Fibroblast of skin of scalp (primary cell): ENCODE results near the gene NMNAT3.
"Not testable (repeated sequence)": the region's sequence is repeated elsewhere in the genome, so short reads cannot be mapped to it uniquely, and the experiment has no call there.

ENCODE experiments used
- DNase-seq: peaks from one replicate; pipeline ENCODE4 v3.0.0-alpha.2; 2013

NMNAT3 gene

DNA sequence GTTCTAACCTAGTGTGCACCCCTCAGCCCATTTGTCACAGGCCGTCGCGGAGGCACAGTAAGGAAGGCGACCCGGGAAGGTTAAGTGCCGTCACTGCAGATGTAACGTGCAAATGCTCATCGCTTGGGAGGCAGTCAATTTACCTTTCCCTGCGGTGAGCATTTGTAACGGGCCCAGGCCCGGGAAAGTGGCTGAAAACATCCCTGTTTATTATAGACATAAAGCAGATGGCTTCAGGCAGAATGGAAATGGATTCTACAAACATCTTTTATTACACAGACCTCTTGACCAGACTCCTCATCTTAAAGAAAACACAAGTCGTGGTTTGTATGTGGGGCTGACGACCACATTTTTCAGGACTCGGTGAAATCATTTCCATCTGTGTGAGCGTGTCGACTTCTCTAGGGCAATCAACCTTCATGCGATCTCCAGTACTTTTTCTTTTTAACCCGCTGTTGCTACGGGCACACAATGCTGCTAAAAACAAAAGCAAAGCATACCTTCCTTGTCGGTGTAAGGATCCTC lies 43.6 kb downstream of the NMNAT3 start:
- peak; percentile 4 for DNase-seq

DNA sequence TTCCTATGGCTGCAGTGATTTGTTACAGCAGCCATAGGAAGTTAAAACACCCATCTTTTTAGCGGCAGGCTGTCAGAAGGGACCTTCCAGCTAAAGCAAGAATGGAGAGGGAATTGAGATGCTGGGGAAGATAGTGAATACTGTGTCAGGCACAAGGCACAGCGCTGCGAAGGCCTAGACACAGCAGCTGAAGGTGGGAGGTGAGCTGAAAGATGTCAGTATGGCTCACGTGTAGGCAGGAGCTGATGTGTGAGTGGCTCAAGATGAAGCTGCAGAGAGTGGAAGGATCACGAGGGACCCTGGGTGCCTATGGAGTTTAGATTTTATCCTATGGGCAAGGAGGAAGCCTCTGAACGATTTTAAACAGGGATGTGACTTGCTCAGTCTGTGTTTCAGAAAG lies 44.3 kb downstream of the NMNAT3 start:
- DNase-seq, result no peak

DNA sequence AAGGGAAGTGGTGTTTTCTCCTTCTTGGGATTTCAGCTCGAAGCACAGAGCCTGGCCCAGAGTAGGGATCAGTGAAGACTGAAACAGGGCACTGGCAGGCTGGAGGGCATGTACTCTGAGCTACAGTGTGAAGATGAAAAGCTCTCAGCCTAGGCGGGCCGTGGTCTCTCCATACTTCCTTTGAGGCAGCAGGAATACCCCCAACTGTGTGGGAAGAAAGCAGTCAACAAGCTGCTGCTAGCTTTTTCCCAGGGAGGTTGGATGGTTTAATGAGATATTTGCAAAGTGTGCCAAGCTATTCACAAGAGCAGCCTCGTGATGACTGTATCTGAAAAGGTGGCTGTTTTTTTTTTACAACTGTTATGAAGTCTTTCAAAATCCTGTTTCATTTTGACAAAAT lies 47.2 kb downstream of the NMNAT3 start:
- DNase-seq, result no peak

DNA sequence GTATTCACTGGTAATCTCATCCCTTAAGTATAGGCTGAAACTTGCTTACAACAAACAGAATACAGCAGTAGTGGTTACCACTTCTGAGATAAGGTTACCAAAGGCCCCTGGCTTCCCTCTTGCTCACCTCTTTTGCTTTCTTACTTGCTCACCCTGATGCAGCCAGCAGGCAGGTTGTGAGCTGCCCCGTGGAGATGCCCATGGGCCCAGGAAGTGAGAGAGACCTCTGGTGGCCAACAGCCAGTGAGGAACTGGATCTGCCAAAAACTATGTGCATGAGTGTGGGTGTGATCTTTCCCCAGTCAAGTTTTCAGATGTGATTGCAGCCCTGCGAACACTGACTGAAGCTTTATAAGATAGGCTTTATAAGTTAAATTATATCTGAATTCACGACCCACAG lies 48.7 kb downstream of the NMNAT3 start:
- DNase-seq, result peak; percentile 26

DNA sequence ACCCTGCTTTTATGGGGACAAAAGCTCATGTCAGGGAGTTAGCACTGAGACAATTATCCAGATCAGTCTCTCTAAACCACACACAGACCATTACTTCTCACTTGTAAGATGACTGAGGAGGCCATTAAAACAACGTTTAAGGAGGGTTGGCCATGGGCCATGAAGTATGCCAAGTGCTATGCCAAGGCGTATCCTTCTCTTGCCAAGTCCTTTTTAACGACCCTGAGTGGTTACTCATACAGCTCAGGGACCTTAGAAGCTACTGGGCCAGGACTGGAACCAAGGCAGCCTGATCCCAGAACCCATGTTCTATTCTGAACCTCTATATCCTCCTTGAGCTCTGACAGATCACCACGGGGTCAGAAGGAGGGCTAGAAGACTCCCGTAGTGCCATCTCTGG lies 50.0 kb downstream of the NMNAT3 start:
- DNase-seq, result no peak

DNA sequence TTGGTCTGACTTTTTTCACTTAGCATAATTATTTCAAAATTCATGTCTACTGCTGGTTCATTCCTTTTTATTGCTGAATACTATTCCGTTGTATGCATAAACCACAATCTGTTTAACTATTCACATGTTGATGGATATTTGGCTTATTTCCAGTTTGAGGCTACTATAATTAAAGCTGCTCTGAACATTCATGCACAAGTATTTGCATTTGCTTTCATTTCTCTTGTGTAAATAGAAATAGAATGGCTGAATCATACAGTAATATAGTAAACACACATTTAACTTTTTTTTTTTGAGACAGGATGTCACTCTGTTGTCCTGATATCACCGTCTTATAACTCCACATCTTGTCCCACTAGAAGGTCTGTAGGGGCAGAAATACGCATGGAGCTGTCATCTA lies 57.3 kb downstream of the NMNAT3 start:
- DNase-seq, result no peak

DNA sequence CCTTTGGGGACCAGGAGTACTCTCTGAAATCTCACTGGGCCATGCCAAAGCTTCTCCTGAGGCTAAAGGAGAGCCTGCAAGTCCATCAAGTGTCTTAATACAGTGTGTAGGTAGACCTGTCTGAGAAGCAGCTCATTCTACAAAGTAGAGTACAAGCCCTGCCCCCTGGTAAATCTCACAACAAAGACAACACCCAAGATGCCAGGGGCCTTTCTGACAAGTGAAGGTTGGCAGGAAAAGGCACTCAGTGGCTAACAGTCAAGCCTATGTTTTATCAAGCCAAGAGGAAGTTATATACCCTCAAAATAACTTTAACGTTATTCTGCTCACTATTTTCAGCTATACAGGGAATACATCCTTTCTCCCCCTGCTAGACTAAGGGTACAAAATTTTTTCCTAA lies 58.3 kb downstream of the NMNAT3 start:
- no peak for DNase-seq

DNA sequence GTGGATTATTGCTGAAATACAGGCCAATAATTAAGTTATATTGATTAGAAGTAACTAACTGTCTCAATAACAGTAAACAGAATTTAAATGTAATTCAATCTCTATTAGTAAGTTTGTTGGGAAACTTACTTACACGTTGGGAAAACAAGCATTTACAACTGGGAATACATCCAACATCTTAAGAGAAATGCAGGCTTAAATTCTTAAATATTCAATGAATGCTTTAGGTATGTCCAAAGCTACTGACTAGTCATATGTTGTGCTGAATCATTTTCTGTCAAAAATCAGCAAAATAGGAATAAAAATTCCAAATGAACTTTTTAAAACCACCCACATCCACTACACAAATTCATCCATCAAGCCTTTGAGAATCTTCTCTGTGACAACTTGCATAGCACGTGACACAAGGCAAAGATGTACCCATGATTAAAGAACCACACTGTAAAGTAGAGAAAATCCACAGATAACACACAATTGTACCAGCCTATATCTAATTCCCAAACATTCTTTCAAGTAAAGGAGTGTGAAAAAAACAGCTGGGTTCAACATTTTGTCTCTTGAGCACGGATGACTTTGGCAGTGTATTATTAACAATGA lies 60.0 kb downstream of the NMNAT3 start:
- DNase-seq, result peak; percentile 4

DNA sequence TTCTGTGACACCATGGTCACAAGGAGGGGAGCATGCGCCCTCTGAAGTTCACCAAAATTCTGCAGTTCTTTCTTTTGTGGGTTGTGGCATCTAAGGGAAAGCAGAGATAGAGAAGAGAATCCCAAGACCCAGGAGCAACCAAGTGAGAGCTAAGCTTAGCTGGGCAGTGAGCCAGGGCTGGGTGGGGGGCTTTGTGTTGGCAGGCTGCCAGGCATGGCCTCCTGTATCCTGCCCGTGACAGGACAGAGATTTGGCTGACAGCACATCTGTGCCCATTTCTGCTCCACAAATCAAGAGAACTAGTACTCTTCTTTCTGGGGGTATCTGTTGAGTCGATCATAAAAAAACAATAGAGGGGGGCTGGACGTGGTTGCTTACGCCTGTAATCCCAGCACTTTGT lies 66.2 kb downstream of the NMNAT3 start:
- DNase-seq, result no peak

DNA sequence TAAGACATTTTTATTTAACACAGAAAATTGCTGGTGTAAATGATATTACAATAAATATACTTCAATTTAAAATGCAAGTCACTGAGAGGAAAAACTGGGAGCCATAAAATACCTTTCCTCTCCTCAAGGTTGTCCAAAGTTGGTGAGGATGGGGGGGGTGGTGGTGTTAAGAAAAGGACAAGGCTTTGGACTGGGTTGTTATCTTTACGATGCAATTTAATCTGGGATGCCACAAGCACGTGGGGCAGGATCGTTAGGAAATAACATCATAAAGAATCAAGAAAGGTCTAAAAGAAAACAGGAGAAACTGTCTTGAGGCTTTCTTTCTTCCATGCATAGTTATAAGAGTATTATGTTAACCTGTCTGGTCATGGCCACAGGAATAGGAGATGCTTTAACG lies 66.9 kb downstream of the NMNAT3 start:
- DNase-seq, result no peak

DNA sequence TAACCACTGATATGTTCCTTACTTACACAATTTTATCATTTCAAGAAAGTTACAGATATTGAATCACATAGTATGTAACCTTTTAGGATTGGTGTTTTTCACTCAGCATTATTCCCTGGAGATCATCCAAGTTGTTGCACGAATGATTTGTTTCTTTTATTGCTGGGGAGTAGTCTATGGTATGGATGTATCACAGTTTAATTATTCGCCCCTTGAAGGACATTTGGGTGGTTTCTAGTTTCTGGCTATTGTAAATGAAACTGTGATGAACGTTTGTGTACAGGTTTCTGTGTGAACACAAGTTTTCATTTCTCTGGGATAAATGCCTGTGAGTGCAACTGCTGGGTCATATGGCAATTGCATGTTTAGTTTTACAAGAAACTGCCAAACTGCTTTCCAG lies 68.8 kb downstream of the NMNAT3 start:
- DNase-seq, result no peak

DNA sequence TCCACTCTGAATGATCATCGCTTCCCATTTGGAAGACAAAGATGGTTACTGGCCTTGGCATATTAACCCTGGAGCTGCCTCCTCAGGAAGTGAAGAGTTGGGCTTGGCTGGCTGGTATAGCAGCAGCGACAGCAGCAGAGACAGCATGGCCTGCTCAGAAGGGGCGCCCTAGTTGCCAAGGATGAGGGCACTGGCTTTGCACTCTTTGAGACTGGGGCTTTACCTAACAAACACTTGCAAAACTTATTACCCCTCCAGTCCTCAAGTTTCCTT lies 69.7 kb downstream of the NMNAT3 start:
- DNase-seq, result no peak

DNA sequence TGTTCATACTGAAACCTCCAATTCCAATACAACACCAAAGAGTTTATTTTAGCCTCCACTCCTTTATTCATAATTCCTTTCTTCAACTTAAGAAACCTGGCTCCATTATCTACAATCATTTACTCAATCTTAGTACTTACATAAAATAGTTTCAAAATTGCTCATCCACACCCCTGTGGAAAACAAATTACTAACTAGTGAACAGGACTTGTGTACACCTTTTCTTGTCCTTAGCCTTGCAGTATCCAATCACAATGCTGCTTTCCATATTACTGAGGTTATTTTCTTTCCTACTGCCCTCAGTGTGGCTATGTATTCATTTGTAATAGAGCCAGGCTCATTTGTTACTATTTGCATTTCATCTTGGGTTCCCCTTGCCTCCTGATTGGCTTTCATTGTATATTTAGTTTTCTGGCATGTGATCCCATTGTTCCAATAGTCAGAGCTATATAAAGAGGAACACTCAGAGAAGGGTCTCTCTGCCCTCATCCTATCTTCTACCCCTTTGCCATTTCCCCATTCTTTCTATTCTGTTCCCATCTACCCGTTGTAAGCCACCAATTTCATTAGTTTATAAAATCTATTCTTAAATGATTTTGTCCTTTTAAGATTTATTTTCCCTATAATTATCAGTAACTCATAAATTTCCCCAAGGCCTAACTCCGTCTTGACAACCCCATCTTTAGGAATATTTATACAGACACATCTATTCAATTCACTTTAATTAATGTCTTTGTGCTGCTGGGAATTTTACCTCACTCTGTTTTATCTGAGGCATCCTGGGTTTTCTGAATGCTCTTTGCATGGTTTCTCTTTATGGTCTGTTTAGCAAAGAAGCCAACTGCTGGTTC lies 70.3 kb downstream of the NMNAT3 start:
- no peak for DNase-seq

DNA sequence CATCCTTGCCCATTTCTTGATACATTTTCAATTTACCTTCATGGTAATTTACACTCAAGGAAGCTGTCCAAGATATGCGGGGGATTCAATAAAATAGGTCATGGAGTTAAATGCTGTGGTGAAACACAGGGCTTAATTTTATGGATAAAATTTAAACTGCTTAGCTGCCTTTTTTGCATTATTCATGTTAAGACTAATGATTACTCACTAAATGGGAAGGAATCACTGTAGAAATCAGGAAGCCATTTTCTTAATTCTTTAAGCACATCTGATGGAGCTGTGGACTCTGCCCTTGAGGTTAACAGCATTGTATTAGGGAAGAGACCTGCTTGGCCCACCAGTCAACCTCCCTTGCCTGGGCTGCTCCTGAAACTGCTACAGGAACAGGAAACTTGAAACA lies 75.8 kb downstream of the NMNAT3 start:
- no peak for DNase-seq

DNA sequence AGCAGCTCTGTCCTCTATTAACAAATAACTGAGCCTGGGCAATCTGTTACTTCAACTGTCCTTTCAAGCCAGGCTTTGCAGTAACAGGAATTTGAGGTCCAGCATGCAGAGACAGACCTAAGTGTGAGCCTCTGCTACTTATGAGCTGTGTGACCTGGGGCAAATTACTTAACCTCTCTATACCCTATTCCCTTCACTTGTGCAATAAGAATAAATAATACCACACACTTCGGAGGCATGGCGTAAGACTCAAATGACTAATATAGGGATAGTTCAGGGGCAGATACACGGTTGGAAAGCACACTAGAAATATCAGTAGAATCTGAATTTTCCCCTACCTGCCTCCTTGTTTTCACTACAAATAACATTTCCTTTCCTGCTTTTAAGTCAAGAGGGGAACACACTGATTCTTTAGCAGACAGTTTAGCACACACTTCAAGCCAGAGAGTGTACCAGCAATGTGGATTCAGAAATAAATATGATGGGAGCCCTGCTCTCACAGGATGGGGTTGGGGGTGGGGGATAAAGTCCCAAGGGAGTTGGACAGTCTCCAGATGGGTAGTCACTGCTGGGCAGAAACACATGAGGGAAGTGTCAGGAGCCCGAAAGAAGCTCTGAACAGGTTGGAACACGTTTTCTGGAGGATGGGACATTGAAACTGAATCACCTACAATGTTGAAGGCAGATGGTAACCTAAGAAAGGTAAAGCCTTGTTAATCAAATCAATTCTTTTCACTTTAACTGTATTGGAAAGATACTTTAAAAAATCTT lies 76.4 kb downstream of the NMNAT3 start:
- no peak for DNase-seq

DNA sequence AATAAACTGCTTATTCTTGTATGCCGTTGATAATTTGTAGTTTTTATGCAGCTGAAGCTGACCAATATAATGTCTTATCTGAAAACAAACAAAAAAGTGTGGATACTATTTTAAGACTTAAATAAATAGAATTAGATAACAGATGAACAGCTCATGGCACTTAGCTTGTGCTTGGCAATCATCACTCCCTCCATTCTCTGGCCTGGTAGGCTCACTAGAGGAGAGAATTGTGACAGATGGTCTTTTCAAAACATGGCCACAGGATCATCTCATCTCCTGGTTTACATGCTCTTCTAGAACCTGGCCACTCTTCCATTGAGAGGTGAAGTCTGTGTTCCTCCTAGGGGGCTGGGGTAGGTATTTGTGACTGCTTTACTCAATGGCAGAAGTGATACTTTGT lies 79.8 kb downstream of the NMNAT3 start:
- DNase-seq, result no peak

DNA sequence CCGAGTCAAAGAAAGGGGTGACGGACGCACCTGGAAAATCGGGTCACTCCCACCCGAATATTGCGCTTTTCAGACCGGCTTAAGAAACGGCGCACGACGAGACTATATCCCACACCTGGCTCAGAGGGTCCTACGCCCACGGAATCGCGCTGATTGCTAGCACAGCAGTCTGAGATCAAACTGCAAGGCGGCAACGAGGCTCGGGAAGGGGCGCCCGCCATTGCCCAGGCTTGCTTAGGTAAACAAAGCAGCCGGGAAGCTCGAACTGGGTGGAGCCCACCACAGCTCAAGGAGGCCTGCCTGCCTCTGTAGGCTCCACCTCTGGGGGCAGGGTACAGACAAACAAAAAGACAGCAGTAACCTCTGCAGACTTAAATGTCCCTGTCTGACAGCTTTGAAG lies 86.6 kb downstream of the NMNAT3 start:
- DNase-seq, result not testable (repeated sequence)

DNA sequence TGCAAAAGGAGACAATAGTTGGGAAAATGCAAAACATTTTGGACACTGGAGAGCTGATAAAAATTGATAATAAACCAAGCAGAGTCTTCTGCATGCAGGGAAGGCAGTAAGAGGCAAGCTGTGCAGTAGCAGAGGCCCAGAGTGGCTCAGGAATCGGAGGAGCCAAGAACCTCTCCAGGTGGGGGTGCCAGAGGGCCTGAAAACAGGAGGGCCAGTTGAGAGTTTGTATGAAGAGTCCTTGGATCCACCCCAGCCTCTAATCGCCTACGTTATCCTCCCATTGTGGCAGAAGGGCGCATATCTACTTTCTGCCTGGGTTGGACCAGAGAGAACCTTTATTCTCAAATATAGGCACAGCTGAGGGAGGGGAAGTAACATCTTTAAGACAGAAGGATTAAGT lies 89.3 kb downstream of the NMNAT3 start:
- DNase-seq, result no peak

DNA sequence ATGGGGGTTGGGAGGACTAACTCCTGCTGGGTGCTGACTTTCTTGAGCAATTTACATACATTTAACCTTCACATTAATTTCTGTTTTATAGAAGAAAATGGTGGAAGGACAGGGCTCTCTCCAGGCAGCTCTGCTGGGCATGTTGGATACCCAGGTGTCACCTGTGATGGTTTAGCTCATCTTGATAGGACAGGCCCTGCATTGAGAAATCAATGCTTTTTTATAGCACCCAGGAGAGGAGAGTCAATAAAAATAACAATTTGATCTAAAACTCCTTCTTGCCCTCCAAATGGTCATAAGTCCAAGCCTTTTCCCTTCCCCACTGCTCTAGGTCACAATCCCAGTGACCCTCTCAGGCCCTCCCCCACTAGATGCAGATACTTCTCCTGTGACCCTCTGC lies 90.0 kb downstream of the NMNAT3 start:
- DNase-seq, result no peak

DNA sequence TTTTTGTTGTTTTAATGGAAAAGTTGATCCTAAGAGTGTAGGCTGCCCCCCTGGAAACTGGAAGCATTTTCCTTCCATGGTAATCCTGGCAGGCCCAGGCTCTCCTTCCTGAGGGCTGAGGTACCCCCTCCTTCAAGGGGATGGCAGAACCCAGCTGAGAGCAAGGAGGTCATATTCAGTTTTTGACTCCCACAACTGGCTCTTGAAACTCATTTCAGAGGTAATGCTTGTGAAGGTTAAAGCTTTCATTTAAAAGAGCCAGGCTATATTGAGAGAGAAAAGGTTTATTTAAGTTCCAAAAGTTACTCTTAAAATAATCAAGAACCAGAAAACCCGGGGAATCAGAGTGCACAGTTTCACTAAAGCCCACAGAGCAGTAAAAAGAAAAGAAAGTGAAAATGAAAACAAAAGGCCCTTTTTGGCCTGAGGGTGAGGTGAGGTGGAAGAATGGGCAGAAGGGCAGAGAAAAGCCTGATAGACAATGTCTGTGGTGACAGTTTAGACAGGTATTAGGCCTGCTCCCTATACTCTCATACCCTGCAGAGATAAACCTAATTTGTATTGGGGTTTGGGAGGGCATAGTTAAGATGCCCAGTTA lies 91.3 kb downstream of the NMNAT3 start:
- DNase-seq, result no peak

DNA sequence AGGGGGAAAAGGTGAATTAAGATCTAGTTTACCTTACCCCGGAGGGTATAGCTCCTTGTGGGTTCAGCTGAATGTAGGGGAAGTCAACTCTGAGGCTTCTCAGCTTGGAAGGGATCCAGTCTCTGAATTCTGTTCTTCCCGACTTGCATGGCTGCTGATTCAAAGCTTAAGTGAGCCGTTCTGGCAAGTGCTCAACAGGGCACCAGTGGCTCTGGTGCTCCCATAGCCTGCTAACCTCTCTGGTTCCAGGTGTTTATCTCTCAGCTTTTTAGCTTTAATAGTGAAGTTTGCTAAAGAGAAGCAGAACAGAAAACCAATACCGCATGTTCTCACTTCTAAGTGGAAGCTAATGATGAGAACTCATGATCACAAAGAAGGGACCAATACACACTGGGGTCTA lies 92.0 kb downstream of the NMNAT3 start:
- no peak for DNase-seq

DNA sequence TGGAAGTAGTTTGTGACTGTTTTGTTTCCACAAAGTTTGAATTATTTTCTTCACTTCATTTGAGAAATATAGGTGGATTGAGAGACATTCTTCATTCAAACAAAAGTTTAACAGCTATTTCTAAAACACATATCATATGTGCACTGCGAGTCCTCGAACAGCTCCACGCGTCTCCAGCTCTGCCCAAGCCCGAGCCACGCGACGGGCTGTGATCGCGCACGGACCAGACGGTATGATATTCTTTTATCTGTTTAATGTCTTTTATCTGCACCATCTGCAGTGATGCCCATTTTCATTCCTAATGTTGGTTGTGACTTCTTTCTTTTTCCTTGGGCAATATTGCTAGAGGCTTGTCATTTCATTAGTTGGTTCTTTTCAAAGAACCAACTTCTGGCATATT lies 94.1 kb downstream of the NMNAT3 start:
- not testable (repeated sequence) for DNase-seq

DNA sequence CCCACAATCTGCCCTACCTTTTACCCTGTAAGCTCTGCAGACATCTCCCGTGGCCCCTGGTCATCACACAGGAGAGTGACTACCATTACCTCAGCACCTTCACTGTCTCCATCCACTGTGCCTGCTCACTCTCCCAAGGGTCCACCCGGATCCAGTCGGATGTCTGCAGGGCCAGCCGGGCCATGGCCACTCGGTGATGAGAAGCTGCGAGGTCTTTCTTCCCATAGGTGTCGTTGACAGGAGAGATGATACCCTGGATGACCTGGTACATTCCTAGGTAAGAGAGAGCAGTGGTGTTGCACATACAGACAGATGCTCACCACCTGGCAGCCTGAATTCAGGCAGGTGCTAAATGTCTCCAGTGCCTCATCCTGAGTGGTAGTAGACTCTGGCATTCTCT lies 99.0 kb downstream of the NMNAT3 start:
- DNase-seq, result no peak
